ENCODE results near the gene PTPN23.

DNA sequence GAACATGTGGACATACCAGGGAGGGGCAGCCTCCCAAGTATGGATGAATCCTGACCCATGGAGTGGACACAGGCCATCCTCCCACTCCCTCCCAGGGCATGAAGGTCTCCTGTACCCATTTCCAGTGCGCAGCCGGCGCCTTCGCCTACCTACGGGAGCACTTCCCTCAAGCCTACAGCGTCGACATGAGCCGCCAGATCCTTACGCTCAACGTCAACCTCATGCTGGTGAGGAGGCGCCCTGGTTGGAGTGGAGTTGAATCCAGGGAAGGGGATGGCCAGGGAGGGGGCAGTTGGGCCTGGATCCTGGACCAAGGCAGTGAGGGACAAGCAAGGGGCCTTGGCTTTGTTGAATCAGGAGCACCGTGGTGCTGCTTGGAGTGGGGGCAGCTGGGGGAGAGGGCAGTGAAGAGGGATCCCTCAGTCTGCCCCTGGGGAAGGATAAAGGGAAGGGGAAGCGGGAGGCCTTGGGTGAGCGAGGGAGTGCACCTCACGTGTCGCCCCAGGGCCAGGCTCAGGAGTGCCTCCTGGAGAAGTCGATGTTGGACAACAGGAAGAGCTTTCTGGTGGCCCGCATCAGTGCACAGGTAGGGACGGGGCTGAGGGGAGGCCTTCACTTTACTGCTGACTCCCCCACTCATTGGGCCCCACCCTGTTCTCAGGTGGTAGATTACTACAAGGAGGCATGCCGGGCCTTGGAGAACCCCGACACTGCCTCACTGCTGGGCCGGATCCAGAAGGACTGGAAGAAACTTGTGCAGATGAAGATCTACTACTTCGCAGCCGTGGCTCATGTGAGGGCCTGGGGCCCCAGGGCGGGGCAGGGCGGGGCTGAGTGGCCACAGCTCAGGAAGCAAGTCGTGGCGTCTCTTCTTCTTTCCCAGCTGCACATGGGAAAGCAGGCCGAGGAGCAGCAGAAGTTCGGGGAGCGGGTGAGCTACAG is 25.3 kb downstream of the PTPN23 start:
- TF ChIP-seq, protein P1, sequence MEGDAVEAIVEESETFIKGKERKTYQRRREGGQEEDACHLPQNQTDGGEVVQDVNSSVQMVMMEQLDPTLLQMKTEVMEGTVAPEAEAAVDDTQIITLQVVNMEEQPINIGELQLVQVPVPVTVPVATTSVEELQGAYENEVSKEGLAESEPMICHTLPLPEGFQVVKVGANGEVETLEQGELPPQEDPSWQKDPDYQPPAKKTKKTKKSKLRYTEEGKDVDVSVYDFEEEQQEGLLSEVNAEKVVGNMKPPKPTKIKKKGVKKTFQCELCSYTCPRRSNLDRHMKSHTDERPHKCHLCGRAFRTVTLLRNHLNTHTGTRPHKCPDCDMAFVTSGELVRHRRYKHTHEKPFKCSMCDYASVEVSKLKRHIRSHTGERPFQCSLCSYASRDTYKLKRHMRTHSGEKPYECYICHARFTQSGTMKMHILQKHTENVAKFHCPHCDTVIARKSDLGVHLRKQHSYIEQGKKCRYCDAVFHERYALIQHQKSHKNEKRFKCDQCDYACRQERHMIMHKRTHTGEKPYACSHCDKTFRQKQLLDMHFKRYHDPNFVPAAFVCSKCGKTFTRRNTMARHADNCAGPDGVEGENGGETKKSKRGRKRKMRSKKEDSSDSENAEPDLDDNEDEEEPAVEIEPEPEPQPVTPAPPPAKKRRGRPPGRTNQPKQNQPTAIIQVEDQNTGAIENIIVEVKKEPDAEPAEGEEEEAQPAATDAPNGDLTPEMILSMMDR (IDR thresholded peaks at IDR 0.05): no peak
- no peak for TF ChIP-seq POLR2A (IDR thresholded peaks at IDR 0.05)

All from vagina (tissue), 2 donors.